Psoas muscle (tissue), 8 donors: ENCODE results near the gene GOLGA8M. TPM values are rescaled to one million over a fixed set of nuclear protein-coding genes. Genes with fewer than 3 reads are reported as not detected.
"Not testable (repeated sequence)": the region's sequence is repeated elsewhere in the genome, so short reads cannot be mapped to it uniquely, and the experiment has no call there.

Source experiments
- ATAC-seq, 4 donors: fragments of 200-7000 bp; cut with Tn5 transposase; one replicate each; pipeline ENCODE4 v1.9.1; 2020; ENCODE audit warnings: moderate library complexity in 3 of 4, mild to moderate bottlenecking in 2 of 4
- DNase-seq, 2 donors: peaks; one replicate each; pipeline ENCODE4 v3.0.0-alpha.2; 2020
- H3K27ac ChIP-seq: fragments of 200-600 bp; one replicate; pipeline ENCODE4 v1.8.0; 2022
- H3K27me3 ChIP-seq, 3 donors: fragments of 200-600 bp in 1 of 3; one replicate each; pipeline versions ENCODE4 v1.6.1 to v1.8.0; 2013 to 2022; ENCODE audit warnings: low read length in 2 of 3, mild to moderate bottlenecking in 2 of 3, moderate library complexity in 1 of 3; ENCODE audit not compliant: insufficient read depth in 3 of 3
- H3K36me3 ChIP-seq, 2 donors: fragments of 200-600 bp in 1 of 2; one replicate each; pipeline versions ENCODE4 v1.6.1 to v1.8.0; 2013 to 2022; ENCODE audit warnings: low read depth in 1 of 2, mild to moderate bottlenecking in 1 of 2, moderate library complexity in 1 of 2; ENCODE audit not compliant: insufficient read depth in 1 of 2
- H3K4me1 ChIP-seq: fragments of 200-600 bp; one replicate; pipeline ENCODE4 v1.8.0; 2022
- H3K4me3 ChIP-seq: fragments of 200-600 bp; one replicate; pipeline ENCODE4 v1.8.0; 2022; ENCODE audit warnings: mild to moderate bottlenecking
- H3K9me3 ChIP-seq: fragments of 200-600 bp; one replicate; pipeline ENCODE4 v1.8.0; 2022
- WGBS, 3 donors: extraction: QIAGEN DNeasy Blood & Tissue Kit; methylation state at CpG; one replicate each; pipeline versions ENCODE4 v1.1.6 to v1.1.7; 2013; 5-methylcytosine and 5-hydroxymethylcytosine counted together
- intact Hi-C, 2 donors: fragments of 100-400 bp; cut with DNase I; formaldehyde crosslinking; loops; one replicate each; pipeline versions ENCODE4 v1.11.0 to v1.14.2; 2022
- long read RNA-seq, 2 donors: library from polyadenylated mRNA; unstranded; transcript quantifications; one replicate each; pipeline ENCODE4 v2.0.0, GENCODE V29; 2021
- polyA plus RNA-seq, 3 donors: library from polyadenylated mRNA; stranded (reverse); fragments of 200-250 nt; gene quantifications; one replicate each; pipeline ENCODE4 v1.2.3, GENCODE V29; 2013
- total RNA-seq, 4 donors: library from RNA; stranded (reverse); fragmentation: NEBNext Ultra II Directional in 2 of 4; extraction: Animal tissue kit (Norgen Biotek cat#: 25700) in 2 of 4; gene quantifications; one replicate each; pipeline versions ENCODE4 v1.2.1 to v1.2.4, GENCODE V29; 2021 to 2023
- donor health status: healthy with polysubstance abuse.
- donor health status: DM: no; HTN: no; CAD: no; lungs with moderate emphysema.
- donor health status: Bipolar disorder and iron deficiency.
- donor health status: healthy.
- donor health status: DM: yes; HTN: yes; CAD: no.
- donor health status: DM: no; HTN: no; CAD: no.
- donor health status: DM: no; HTN: no; CAD: no.
- donor health status: DM: yes; HTN: yes; CAD: no.

GOLGA8M gene, protein sequence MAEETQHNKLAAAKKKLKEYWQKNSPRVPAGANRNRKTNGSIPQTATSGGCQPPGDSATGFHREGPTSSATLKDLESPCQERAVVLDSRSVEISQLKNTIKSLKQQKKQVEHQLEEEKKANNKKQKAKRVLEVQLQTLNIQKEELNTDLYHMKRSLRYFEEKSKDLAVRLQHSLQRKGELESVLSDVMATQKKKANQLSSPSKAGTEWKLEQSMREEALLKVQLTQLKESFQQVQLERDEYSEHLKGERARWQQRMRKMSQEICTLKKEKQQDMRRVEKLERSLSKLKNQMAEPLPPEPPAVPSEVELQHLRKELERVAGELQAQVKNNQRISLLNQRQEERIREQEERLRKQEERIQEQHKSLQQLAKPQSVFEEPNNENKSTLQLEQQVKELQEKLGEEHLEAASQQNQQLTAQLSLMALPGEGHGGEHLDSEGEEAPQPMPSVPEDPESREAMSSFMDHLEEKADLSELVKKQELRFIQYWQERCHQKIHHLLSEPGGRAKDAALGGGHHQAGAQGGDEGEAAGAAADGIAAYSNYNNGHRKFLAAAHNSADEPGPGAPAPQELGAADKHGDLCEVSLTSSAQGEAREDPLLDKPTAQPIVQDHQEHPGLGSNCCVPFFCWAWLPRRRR
- total RNA-seq (under 1 TPM; 0.38 to 0.79 (median 0.51) TPM), polyA plus RNA-seq (under 1 TPM in 2 of 3 donors, not detected in 1; 0.05 to 0.14 TPM)
- long read RNA-seq, donor 1, result 0 reads
- long read RNA-seq, donor 2, result 0 reads

DNA sequence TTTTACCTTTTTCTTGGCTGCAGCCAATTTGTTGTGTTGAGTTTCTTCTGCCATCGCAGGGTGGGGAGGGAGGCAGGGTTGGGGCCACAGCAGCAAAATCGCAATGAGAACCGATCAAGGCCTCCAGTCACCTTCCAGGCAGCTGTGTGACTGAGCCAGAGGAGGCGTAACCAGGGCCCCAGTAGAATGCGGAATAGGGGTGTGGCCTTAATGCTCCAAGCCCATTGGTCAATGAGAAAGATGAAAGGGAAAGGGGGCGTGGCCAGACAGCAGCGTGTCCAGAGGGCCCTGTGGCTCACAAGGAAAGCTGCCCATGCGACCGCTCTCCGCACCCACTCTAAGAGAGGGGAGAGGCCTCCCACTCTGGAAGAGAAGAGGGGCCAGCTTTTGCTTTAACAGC is at the start of gene GOLGA8M:
TSS of gene GOLGA8M (minus strand) at position 152 of the 400 bp plus-strand sequence. CDS start at position 54, 98 bp downstream.
- H3K4me3 ChIP-seq, H3K36me3 ChIP-seq, ATAC-seq, intact Hi-C loops, H3K4me1 ChIP-seq, DNase-seq, H3K27me3 ChIP-seq, H3K27ac ChIP-seq, H3K9me3 ChIP-seq: not testable (repeated sequence)
- 90 to 100% methylated on average over 2 of the region's 10 CpGs; no CpG with 5 or more reads in 1 of the 3 donors for WGBS, 3 donors

DNA sequence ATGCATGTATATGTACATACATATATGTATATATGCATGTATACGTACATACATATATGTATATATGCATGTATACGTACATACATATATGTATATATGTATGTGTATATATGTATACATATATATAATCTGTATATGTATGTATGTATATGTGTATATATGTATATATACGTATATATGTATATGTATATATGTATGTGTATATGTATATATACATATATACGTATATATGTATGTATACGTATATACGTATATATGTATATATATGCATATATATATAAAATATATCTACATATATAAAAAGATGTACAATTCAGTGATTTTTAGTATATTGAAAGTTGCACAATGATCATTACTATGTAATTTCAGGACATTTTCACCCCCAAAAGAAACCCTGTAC is 30.7 kb upstream of the GOLGA8M start:
- ATAC-seq, H3K4me1 ChIP-seq, intact Hi-C loops, H3K4me3 ChIP-seq, H3K9me3 ChIP-seq, H3K27me3 ChIP-seq, H3K27ac ChIP-seq, DNase-seq: not testable (repeated sequence)
- peaks cover 0 to 18% of the 10 kb centered on the region in 2 donors for H3K36me3 ChIP-seq
- WGBS, 3 donors, result 69 to 80% (median 78%) methylated on average over 6 of the region's 6 CpGs

DNA sequence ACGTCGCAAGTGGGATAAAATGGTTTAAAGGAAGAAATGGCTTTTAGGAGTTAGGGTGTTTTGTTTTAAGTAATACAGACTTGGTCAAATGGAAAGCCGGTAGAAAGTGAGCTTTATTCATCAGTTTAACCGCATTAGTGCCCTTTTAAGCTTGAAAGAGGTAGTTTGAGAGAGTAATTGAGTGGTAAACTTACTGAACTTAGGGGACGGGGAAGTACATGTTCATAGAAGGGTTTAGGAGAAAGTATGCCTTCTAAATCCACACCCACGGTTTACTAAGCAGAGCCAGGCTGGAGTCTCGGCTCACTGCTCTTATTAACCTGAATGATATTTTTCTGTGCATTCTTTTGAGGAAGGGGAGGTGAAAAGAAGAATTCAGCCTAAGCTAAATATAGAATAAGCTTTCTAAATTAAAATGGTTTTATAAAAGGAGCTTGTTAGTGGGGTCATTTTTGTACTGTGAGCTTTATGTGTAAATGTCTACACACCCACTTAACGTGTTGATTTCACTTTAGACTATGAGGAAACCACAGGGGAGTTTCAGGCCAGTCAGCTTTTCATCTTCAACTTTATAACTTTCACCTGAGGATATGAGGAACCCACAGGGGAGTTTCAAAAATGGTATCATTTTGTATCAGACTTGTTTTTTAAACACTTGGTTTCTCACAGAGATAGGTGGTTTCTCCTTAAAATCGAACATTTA is 26.5 kb upstream of the GOLGA8M start:
- H3K27me3 ChIP-seq, ATAC-seq, H3K9me3 ChIP-seq, H3K4me1 ChIP-seq, DNase-seq, intact Hi-C loops, H3K36me3 ChIP-seq: not testable (repeated sequence)
- 11 to 29% (median 27%) methylated on average over 7 to 8 of the region's 9 CpGs for WGBS, 3 donors
- peak overlapping the region; percentile 63 for H3K4me3 ChIP-seq
- H3K27ac ChIP-seq, result peak overlapping the region; percentile 60

DNA sequence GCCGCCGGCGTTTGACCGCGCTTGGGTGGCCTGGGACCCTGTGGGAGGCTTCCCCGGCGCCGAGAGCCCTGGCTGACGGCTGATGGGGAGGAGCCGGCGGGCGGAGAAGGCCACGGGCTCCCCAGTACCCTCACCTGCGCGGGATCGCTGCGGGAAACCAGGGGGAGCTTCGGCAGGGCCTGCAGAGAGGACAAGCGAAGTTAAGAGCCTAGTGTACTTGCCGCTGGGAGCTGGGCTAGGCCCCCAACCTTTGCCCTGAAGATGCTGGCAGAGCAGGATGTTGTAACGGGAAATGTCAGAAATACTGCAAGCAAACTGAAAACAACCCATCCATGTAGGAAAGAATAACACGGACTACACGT is 26.0 kb upstream of the GOLGA8M start:
- 0 to 12% (median 0%) methylated on average over 2 to 3 of the region's 23 CpGs for WGBS, 3 donors
- Histone ChIP-seq H3K27ac (peak overlapping the region; percentile 74), H3K4me3 (peak overlapping the region; percentile 65)
- DNase-seq, H3K27me3 ChIP-seq, H3K9me3 ChIP-seq, H3K36me3 ChIP-seq, intact Hi-C loops, H3K4me1 ChIP-seq: not testable (repeated sequence)
- ATAC-seq, result peak in 3 of 4 donors; percentile 22 to 56 (median 53)

DNA sequence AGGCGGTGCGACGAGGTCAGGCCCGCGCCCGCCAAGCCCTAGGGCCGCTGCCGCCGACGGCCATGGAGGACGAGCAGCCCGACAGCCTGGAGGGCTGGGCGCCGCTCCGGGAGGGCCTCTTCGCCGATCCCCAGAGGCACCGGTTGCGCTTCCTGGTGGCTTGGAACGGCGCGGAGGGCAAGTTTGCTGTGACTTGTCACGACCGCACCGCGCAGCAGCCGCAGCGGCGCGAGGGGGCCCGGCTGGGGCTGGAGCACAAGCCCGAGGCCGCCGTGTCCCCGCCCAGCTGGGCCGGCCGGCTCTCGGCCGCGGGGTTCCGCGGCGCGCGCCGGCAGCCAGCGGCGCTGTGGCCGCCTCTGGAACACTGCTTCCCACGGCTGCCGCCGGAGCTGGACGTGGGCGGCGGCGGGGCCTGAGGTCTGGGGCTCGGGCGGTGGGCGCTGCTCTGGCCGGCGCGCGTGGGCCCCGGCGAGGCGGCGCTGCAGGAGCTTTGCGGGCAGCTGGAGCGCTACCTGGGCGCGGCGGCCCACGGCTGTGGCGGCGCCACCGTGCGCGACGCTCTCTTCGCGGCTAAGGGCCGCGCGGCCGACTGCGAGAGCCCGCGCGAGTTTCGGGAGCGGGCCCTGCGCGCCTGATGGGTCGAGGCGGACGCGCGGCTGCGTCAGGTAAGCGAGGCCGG is 25.4 kb upstream of the GOLGA8M start:
- peak overlapping the region; percentile 74 for H3K27ac ChIP-seq
- peak overlapping the region; percentile 65 for H3K4me3 ChIP-seq
- peak; percentile 50 to 67 for DNase-seq

DNA sequence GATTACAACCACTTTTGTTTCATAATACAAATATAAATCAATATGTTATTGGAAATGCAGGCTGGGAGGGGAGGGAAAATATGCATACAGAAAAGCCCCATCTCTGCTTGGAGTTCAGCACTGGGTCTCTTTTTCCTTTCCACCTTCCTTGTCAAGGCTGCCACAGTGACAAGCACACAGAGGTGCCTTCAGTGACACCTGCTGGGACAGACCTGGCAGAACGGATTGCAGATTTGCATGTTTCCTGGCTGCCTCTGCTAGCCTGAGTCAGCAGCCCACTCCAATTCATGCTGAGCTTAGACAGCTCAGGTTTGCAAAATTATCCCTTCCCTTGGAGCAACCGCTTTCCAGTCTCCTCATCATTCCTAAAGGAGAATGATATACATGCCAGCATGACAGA is 15.8 kb upstream of the GOLGA8M start:
- DNase-seq, H3K4me3 ChIP-seq, H3K4me1 ChIP-seq, H3K27ac ChIP-seq, H3K9me3 ChIP-seq, H3K36me3 ChIP-seq, ATAC-seq, H3K27me3 ChIP-seq, intact Hi-C loops: not testable (repeated sequence)
- WGBS, 3 donors, result 38 to 80% (median 42%) methylated on average over 2 of the region's 2 CpGs

More for the DNA sequence above, 25.4 kb upstream of the GOLGA8M start:
- WGBS, 3 donors, result 0 to 1% (median 0%) methylated on average over 25 to 85 of the region's 101 CpGs
- H3K36me3 ChIP-seq, intact Hi-C loops, H3K9me3 ChIP-seq, H3K4me1 ChIP-seq, H3K27me3 ChIP-seq: not testable (repeated sequence)
- ATAC-seq, result peak; percentile 94 to 95 (median 94)

DNA sequence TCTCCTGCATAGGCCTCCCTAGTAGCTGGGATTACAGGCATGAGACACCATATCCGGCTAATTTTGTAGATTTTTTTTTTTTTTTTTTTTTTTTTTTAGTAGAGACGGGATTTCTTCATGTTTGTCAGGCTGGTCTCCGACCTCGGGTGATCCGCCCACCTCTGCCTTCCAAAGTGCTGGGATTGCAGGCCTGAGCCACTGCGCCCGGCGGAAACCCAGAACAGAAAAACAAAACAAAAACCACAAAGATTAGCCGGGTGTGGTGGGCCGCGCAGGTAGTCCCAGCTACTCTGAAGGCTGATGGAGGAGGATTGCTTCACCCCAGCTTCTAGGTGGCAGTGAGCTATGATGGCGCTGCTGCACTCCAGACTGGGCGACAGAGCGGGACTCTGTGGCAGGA is 14.8 kb upstream of the GOLGA8M start:
- H3K27me3 ChIP-seq, DNase-seq, H3K9me3 ChIP-seq, intact Hi-C loops, H3K4me3 ChIP-seq, ATAC-seq, H3K27ac ChIP-seq, H3K36me3 ChIP-seq, H3K4me1 ChIP-seq: not testable (repeated sequence)
- 91 to 95% (median 93%) methylated on average over 13 to 14 of the region's 14 CpGs for WGBS, 3 donors
